PC-3 (cell line): ENCODE results near the gene GFOD2. TPM values are rescaled to one million over a fixed set of nuclear protein-coding genes. Genes with fewer than 3 reads are reported as not detected.

Experiments used
- ATAC-seq: fragments of 200-7000 bp; cut with Tn5 transposase; 2 replicates; pipeline ENCODE4 v1.9.1; 2020; ENCODE audit warnings: mild to moderate bottlenecking, moderate library complexity
- BruUV-seq: library from RNA; stranded (reverse); fragments of 400-500 nt; replicated peaks from 2 replicates; lab custom pipeline; 2021; lab: Mats Ljungman, UMichigan
- CTCF ChIA-PET: fragments of 300-600 bp; sonication (Branson Sonifier 250); formaldehyde crosslinking; loops from one replicate; lab custom pipeline; 2022; ENCODE audit warnings: antibody characterized with exemption; lab: Charles Lee
- POLR2A ChIA-PET: fragments of 300-600 bp; sonication (Branson Sonifier 250); formaldehyde crosslinking; loops from one replicate; lab custom pipeline; 2022; ENCODE audit warnings: antibody characterized with exemption; ENCODE audit not compliant: unreplicated experiment; lab: Charles Lee
- DNase-seq: peaks from one replicate; pipeline ENCODE4 v3.0.0-alpha.2; 2015
- H2AFZ ChIP-seq: fragments of 300-600 bp; sonication (generic); 2 replicates; pipeline ENCODE4 v1.6.0; 2016; ENCODE audit warnings: antibody characterized with exemption, low read length
- H3F3A ChIP-seq: fragments of 300-600 bp; sonication (generic); one replicate; pipeline ENCODE4 v1.6.0; 2017; ENCODE audit warnings: antibody characterized with exemption, low read length, control low read depth, mild to moderate bottlenecking; ENCODE audit not compliant: unreplicated experiment
- H3K27ac ChIP-seq: fragments of 300-600 bp; sonication (generic); 2 replicates; pipeline ENCODE4 v1.5.1; 2016; ENCODE audit warnings: mild to moderate bottlenecking, low read length
- H3K27me3 ChIP-seq: fragments of 300-600 bp; sonication (generic); 2 replicates; pipeline ENCODE4 v1.6.1; 2016; ENCODE audit warnings: low read length, mixed read lengths
- H3K36me3 ChIP-seq: fragments of 300-600 bp; sonication (generic); 2 replicates; pipeline ENCODE4 v1.6.1; 2016; ENCODE audit warnings: low read depth, mixed run types, low read length, mixed read lengths
- H3K4me1 ChIP-seq: fragments of 300-600 bp; sonication (generic); 2 replicates; pipeline ENCODE4 v1.5.1; 2016; ENCODE audit warnings: low read length; ENCODE audit not compliant: insufficient read depth
- H3K4me2 ChIP-seq: fragments of 300-600 bp; sonication (generic); 2 replicates; pipeline ENCODE4 v1.6.0; 2016; ENCODE audit warnings: low read length
- H3K4me3 ChIP-seq: fragments of 300-600 bp; sonication (generic); 2 replicates; pipeline ENCODE4 v1.5.1; 2016; ENCODE audit warnings: mild to moderate bottlenecking, low read length, mixed read lengths
- H3K79me2 ChIP-seq: fragments of 300-600 bp; sonication (generic); 2 replicates; pipeline ENCODE4 v1.6.1; 2017; ENCODE audit warnings: low read length, mixed read lengths
- H3K9ac ChIP-seq: fragments of 300-600 bp; sonication (generic); 2 replicates; pipeline ENCODE4 v1.6.0; 2016; ENCODE audit warnings: mild to moderate bottlenecking, low read length
- H3K9me2 ChIP-seq: fragments of 300-600 bp; sonication (generic); replicated peaks from 2 replicates; pipeline ENCODE4 v1.6.1; 2016; ENCODE audit warnings: mixed run types, low read length, mixed read lengths
- H3K9me3 ChIP-seq: fragments of 300-600 bp; sonication (generic); 2 replicates; pipeline ENCODE4 v1.6.1; 2016; ENCODE audit warnings: low read length, mixed read lengths
- H4K20me1 ChIP-seq: fragments of 300-600 bp; sonication (generic); 2 replicates; pipeline ENCODE4 v1.6.1; 2016; ENCODE audit warnings: low read length, mixed read lengths
- EZH2 ChIP-seq: fragments of 300-600 bp; sonication (generic); IDR thresholded peaks from one replicate; pipeline ENCODE4 v1.6.1; 2017; ENCODE audit warnings: antibody characterized with exemption, mild to moderate bottlenecking, low read length; ENCODE audit not compliant: unreplicated experiment
- EZH2phosphoT487 ChIP-seq: fragments of 300-600 bp; sonication (generic); IDR thresholded peaks from 2 replicates; pipeline ENCODE4 v1.6.1; 2018; ENCODE audit warnings: mild to moderate bottlenecking, antibody characterized with exemption, low read length, borderline replicate concordance
- intact Hi-C: fragments of 100-400 bp; cut with micrococcal nuclease; formaldehyde crosslinking; loops from 2 replicates; pipeline ENCODE4 v1.9.0; 2023
- total RNA-seq: library from RNA; depleted of rRNA; stranded (reverse); fragments of >200 nt; gene quantifications from 2 replicates; pipeline ENCODE4 v1.2.3, GENCODE V29; 2014
- TF ChIP-seq, protein P1 (sequence below): fragments of 300-600 bp; sonication (generic); conservative IDR thresholded peaks from 2 replicates; pipeline ENCODE4 v1.5.1; 2017; ENCODE audit warnings: antibody characterized with exemption, low read depth, mild to moderate bottlenecking, low read length

Gene GFOD2
- total RNA-seq, 1 experiment from 2014 or later = 21.8 TPM

DNA sequence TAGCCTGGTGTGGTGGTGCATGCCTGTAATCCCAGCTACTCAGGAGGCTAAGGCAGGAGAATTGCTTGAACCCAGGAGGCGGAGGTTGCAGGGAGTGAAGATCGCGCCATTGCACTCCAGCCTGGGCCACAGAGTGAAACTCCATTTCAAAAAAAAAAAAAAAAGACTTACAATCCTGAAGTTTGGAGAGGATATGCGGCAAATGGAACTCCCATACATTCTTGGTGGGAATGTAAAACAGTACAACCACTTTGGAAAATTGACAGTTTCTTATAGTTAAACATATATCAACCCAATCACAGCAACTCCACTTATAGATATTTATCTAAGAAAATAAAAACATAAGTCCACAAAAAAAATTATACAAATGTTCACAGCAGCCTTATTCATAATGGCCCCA, 11.9 kb downstream of the GFOD2 start:
- H3K9me3 ChIP-seq = no peaks in the 10 kb centered on the region
- H3K4me2 ChIP-seq = no peak overlapping the region
- no peak overlapping the region for H3K4me3 ChIP-seq
- no peaks in the 10 kb centered on the region for H3K36me3 ChIP-seq
- DNase-seq (no peak), ATAC-seq (no peak)
- no peaks in the 10 kb centered on the region for H3F3A ChIP-seq
- H3K27me3 ChIP-seq = no peaks in the 10 kb centered on the region
- no peak overlapping the region for H2AFZ ChIP-seq
- H3K9ac ChIP-seq = no peak overlapping the region
- peaks cover 5% of the 10 kb centered on the region; the same call in 1 of the 2 replicates for H3K4me1 ChIP-seq
- POLR2A ChIA-PET = no interaction called here
- BruUV-seq = no TSS peak
- H3K79me2 ChIP-seq = peaks cover 37% of the 10 kb centered on the region
- no peak overlapping the region for H3K27ac ChIP-seq
- CTCF ChIA-PET = no interaction called here
- TF ChIP-seq, protein P1, sequence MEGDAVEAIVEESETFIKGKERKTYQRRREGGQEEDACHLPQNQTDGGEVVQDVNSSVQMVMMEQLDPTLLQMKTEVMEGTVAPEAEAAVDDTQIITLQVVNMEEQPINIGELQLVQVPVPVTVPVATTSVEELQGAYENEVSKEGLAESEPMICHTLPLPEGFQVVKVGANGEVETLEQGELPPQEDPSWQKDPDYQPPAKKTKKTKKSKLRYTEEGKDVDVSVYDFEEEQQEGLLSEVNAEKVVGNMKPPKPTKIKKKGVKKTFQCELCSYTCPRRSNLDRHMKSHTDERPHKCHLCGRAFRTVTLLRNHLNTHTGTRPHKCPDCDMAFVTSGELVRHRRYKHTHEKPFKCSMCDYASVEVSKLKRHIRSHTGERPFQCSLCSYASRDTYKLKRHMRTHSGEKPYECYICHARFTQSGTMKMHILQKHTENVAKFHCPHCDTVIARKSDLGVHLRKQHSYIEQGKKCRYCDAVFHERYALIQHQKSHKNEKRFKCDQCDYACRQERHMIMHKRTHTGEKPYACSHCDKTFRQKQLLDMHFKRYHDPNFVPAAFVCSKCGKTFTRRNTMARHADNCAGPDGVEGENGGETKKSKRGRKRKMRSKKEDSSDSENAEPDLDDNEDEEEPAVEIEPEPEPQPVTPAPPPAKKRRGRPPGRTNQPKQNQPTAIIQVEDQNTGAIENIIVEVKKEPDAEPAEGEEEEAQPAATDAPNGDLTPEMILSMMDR = no peak
- TF ChIP-seq EZH2phosphoT487 (no peak), EZH2 (no peak)
- no peaks in the 10 kb centered on the region for H3K9me2 ChIP-seq
- peaks cover 11% of the 10 kb centered on the region; the same call in 1 of the 2 replicates for H4K20me1 ChIP-seq
- intact Hi-C loops = no loop called here

DNA sequence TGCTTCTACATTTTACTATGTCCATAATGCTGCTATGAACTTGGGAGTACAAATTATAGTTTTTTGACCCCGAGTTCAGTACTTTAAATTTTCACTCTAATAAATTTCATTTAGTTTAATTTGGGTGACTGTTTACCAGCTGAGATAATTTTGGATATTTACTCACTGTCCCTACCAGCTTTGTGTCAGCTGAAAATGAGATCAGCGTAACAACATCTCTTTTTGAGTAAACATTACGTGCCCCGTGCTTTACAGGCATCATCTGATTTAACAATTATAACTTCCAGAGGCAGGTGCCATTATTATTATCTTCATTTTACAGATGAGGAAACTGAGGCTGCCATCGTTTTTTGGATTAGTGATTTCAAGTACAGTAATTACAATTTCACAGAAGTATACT, 15.0 kb downstream of the GFOD2 start:
- no peaks in the 10 kb centered on the region for H3K9me2 ChIP-seq
- intact Hi-C loops = no loop called here
- H3F3A ChIP-seq = no peaks in the 10 kb centered on the region
- TF ChIP-seq EZH2 = no peak
- TF ChIP-seq, protein P1 = no peak
- no peak for TF ChIP-seq EZH2phosphoT487
- H3K4me3 ChIP-seq = no peak overlapping the region
- ChIA-PET CTCF (interaction anchor here (0.6 kb wide), 1 partner anchor 717 kb away, joined by 3 read pairs; no protein-coding TSS in a partner anchor), POLR2A (no interaction called here)
- H3K9ac ChIP-seq = no peak overlapping the region
- ATAC-seq (no peak), DNase-seq (no peak)
- peaks cover 34% of the 10 kb centered on the region for H3K79me2 ChIP-seq
- no peaks in the 10 kb centered on the region for H3K27me3 ChIP-seq
- H2AFZ ChIP-seq = no peak overlapping the region
- H3K9me3 ChIP-seq = no peaks in the 10 kb centered on the region
- no peak overlapping the region for H3K27ac ChIP-seq
- 0 out of 2 replicates have a peak, but pooled peaks cover 3% of the 10 kb centered on the region for H3K36me3 ChIP-seq
- no TSS peak for BruUV-seq
- no peak overlapping the region for H3K4me2 ChIP-seq
- peaks cover 6% of the 10 kb centered on the region; the same call in 1 of the 2 replicates for H4K20me1 ChIP-seq
- peaks cover 5% of the 10 kb centered on the region; the same call in 1 of the 2 replicates for H3K4me1 ChIP-seq

DNA sequence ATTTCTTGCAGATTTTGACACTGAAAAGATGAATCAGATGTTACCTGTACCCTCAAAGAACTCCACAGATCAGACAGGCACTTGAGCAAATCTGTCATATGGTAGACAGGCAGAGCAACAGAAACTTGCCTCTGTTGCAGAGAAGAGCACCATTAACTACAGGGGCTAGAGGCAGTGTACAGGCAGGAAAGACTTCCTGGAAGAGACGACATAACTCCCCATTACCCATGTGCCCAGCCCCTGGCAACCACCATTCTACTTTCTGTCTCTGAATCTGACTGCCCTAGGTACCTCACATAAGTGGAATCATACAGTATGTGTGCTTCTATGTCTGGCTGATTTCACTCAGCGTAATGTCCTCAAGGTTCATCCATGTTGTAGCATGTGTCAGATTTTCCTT, 15.5 kb downstream of the GFOD2 start:
- Histone ChIP-seq H3K4me2 (no peak overlapping the region), H3K36me3 (0 out of 2 replicates have a peak, but pooled peaks cover 3% of the 10 kb centered on the region), H3K27ac (no peak overlapping the region), H3K9me2 (no peaks in the 10 kb centered on the region), H3F3A (no peaks in the 10 kb centered on the region), H4K20me1 (peaks cover 3% of the 10 kb centered on the region; the same call in 1 of the 2 replicates), H3K4me3 (no peak overlapping the region), H3K9ac (no peak overlapping the region), H3K79me2 (peaks cover 34% of the 10 kb centered on the region), H3K9me3 (no peaks in the 10 kb centered on the region), H3K4me1 (peaks cover 5% of the 10 kb centered on the region; the same call in 1 of the 2 replicates), H2AFZ (no peak overlapping the region), H3K27me3 (no peaks in the 10 kb centered on the region)
- DNase-seq (no peak), ATAC-seq (no peak)
- BruUV-seq = no TSS peak
- POLR2A ChIA-PET = no interaction called here
- TF ChIP-seq EZH2 (no peak), EZH2phosphoT487 (no peak)
- TF ChIP-seq, protein P1 = no peak
- CTCF ChIA-PET = no interaction called here
- intact Hi-C loops = no loop called here
